ENCODE data around the gene PPP2R5C.

Gene PPP2R5C

DNA sequence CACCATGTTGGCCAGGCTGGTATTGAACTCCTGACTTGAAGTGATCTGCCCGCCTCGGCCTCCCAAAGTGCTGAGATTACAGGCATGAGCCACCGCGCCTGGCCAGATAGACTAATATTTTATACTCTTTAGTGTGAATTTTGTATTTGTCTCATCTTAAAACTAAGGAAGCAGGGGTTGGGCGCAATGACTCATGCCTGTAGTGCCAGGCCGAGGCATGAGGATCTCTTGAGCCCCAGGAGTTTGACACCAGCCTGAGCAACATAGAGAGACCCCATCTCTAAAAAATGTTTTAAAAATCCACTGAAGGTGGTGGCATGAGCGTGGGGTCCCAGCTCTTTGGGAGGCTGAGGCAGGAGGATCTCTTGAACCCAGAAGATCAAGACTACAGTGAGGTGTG lies 211.8 kb downstream of the PPP2R5C start:
- in situ Hi-C loops (cut with HindIII; ENCODE audit: low pct_ligation_motif_present, low sequenced_read_pairs): no loop called here
- no peak overlapping the region for H3K4me3 ChIP-seq (ENCODE audit: low read depth, low read length)
- no peak for DNase-seq
- H3K27ac ChIP-seq: peak overlapping the region; percentile 92
- TF ChIP-seq CTCF (IDR thresholded peaks at IDR 0.05; ENCODE audit: low read depth, low read length, missing control alignments): no peak
- H3K36me3 ChIP-seq (replicated peaks): peaks cover 28% of the 10 kb centered on the region
- no peaks in the 10 kb centered on the region for H3K27me3 ChIP-seq (replicated peaks)

DNA sequence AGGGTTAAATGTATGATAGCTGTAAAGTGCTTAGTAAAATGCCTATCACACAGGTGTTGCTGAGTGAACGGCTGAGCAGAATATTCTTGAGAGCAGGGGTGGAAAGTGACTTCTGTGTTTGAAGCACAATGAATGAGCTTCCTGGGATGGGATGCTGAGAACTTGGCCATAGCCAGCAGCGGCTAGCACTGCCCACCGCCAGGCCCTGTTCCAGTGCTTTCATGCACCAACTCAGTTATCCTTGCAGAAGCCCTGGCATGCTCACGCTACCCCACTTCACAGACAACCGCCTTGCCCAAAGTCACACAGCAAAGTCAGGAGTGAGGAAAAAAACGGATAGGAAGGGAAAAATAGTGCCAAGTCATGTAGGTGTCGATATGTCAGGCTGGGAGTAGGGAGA lies 213.7 kb downstream of the PPP2R5C start:
- peaks cover 35% of the 10 kb centered on the region for H3K36me3 ChIP-seq (replicated peaks)
- H3K27me3 ChIP-seq (replicated peaks): no peaks in the 10 kb centered on the region
- in situ Hi-C loops (cut with HindIII; ENCODE audit: low pct_ligation_motif_present, low sequenced_read_pairs): no loop called here
- DNase-seq: no peak
- TF ChIP-seq CTCF (IDR thresholded peaks at IDR 0.05; ENCODE audit: low read depth, low read length, missing control alignments): no peak
- no peak overlapping the region for H3K4me3 ChIP-seq (ENCODE audit: low read depth, low read length)
- H3K27ac ChIP-seq: no peak overlapping the region
